K562 (cell line): Measurements from ENCODE around the gene DIAPH3. TPM values are rescaled to one million over a fixed set of nuclear protein-coding genes. Genes with fewer than 3 reads are reported as not detected.

Source experiments
- ATAC-seq: fragments of 200-7000 bp; cut with Tn5 transposase; 3 replicates; pipeline ENCODE4 v1.9.1; 2020; ENCODE audit warnings: moderate library complexity
- BruUV-seq: library from RNA; stranded (reverse); fragments of 400-500 nt; replicated peaks from 2 replicates; lab custom pipeline; 2021; lab: Mats Ljungman, UMichigan
- CTCF ChIA-PET: fragments of 300-600 bp; formaldehyde crosslinking; extraction: SDS; loops from one replicate; lab custom pipeline; 2021; ENCODE audit warnings: low intra/inter-chr PET ratio; lab: Yijun Ruan, JAX
- POLR2A ChIA-PET: fragments of 300-600, 350-650 bp; sonication (Branson Sonifier 250); formaldehyde crosslinking; extraction: SDS; loops from one replicate; lab custom pipeline; 2021; ENCODE audit warnings: antibody characterized with exemption, inconsistent platforms; lab: Yijun Ruan, JAX
- DNase-seq, 4 experiments: peaks; one replicate each; pipeline versions ENCODE4 v3.0.0 to v3.0.0-alpha.2; 2011 to 2018; ENCODE audit warnings: low spot score in 3 of 4, mixed read lengths in 3 of 4; ENCODE audit errors: extremely low read depth in 1 of 4
- FAIRE-seq: peaks from 2 replicates; lab custom pipeline; 2011; peaks lifted over from hg19 to GRCh38; lab: Jason Lieb, UNC
- H2AFZ ChIP-seq: 2 replicates; pipeline ENCODE4 v1.6.0; 2011; ENCODE audit warnings: low read depth, low read length, control low read depth, inconsistent platforms
- H3K27ac ChIP-seq: fragments of 200-600 bp; 3 replicates; pipeline ENCODE4 v1.8.0; 2011; ENCODE audit warnings: low read depth, mild to moderate bottlenecking, control low read depth, inconsistent platforms, low read length, moderate library complexity, mixed read lengths; ENCODE audit errors: extremely low read depth
- H3K27me3 ChIP-seq, 2 experiments: fragments of 300-600 bp in 1 of 2; 2 replicates in 1 of 2; 3 replicates in 1 of 2; pipeline versions ENCODE4 v1.6.0 to v1.8.0; 2011; ENCODE audit warnings: inconsistent platforms in 2 of 2, low read length in 2 of 2, mild to moderate bottlenecking in 1 of 2, mixed read lengths in 1 of 2, moderate library complexity in 1 of 2; ENCODE audit not compliant: control insufficient read depth in 2 of 2, insufficient read depth in 2 of 2
- H3K36me3 ChIP-seq: fragments of 300-600 bp; 3 replicates; pipeline ENCODE4 v1.8.0; 2011; ENCODE audit warnings: mild to moderate bottlenecking, low read length, inconsistent platforms; ENCODE audit not compliant: control insufficient read depth, insufficient read depth
- H3K4me1 ChIP-seq, 2 experiments: fragments of 200-600 bp in 1 of 2; replicated peaks in 1 of 2; 2 replicates in 1 of 2; 3 replicates in 1 of 2; pipeline versions ENCODE4 v1.5.1 to v1.8.0; 2011; ENCODE audit warnings: inconsistent platforms in 2 of 2, low read length in 2 of 2, mild to moderate bottlenecking in 1 of 2, mixed read lengths in 1 of 2, moderate library complexity in 1 of 2; ENCODE audit not compliant: control insufficient read depth in 2 of 2, insufficient read depth in 2 of 2
- H3K4me2 ChIP-seq: 2 replicates; pipeline ENCODE4 v1.6.1; 2011; ENCODE audit warnings: low read length, control low read depth, inconsistent platforms, mixed read lengths; ENCODE audit not compliant: insufficient read depth
- H3K4me3 ChIP-seq: fragments of 200-600 bp; sonication (generic), shearing (Covaris generic); 2 replicates; pipeline ENCODE4 v1.5.1; 2016; ENCODE audit warnings: control low read depth, inconsistent platforms
- H3K79me2 ChIP-seq: fragments of 200-600 bp; 3 replicates; pipeline ENCODE4 v1.8.0; 2011; ENCODE audit warnings: low read length, inconsistent platforms; ENCODE audit not compliant: control insufficient read depth, insufficient read depth
- H3K9ac ChIP-seq, 2 experiments: 2 replicates each; pipeline versions ENCODE4 v1.6.0 to v1.6.1; 2011; ENCODE audit warnings: low read depth in 2 of 2, low read length in 2 of 2, control low read depth in 1 of 2, inconsistent platforms in 1 of 2, mild to moderate bottlenecking in 1 of 2, mixed read lengths in 1 of 2; ENCODE audit not compliant: insufficient read depth in 1 of 2
- H3K9me1 ChIP-seq: one replicate; pipeline ENCODE4 v1.6.0; 2011; ENCODE audit warnings: inconsistent platforms, mild to moderate bottlenecking, low read length, moderate library complexity; ENCODE audit not compliant: control insufficient read depth, insufficient read depth
- H3K9me3 ChIP-seq: replicated peaks from 2 replicates; pipeline ENCODE4 v1.5.1; 2011; ENCODE audit warnings: low read depth, low read length, inconsistent platforms; ENCODE audit not compliant: control insufficient read depth, insufficient read depth
- H4K20me1 ChIP-seq: replicated peaks from 2 replicates; pipeline ENCODE4 v1.6.1; 2011; ENCODE audit warnings: low read length, inconsistent platforms, mixed read lengths; ENCODE audit not compliant: control insufficient read depth, insufficient read depth
- BCOR ChIP-seq: fragments of 450-650 bp; IDR thresholded peaks from 2 replicates; pipeline ENCODE4 v1.6.1; 2016
- DLX4 ChIP-seq: fragments of 250-450 bp; sonication (Bioruptor Pico); IDR thresholded peaks from 2 replicates; pipeline ENCODE4 v1.6.1; 2021; ENCODE audit warnings: mild to moderate bottlenecking
- FIP1L1 ChIP-seq: fragments of 200-400 bp; formaldehyde crosslinking; IDR thresholded peaks from 2 replicates; pipeline ENCODE4 v1.6.1; 2018; ENCODE audit warnings: mild to moderate bottlenecking, low read depth, low read length; ENCODE audit not compliant: poor library complexity, severe bottlenecking
- HIVEP1 ChIP-seq: fragments of 250-450 bp; sonication (Bioruptor Pico); IDR thresholded peaks from 2 replicates; pipeline ENCODE4 v1.4.0; 2020; ENCODE audit warnings: mild to moderate bottlenecking
- HLTF ChIP-seq: fragments of 450-650 bp; IDR thresholded peaks from 2 replicates; pipeline ENCODE4 v1.6.1; 2016
- MGA ChIP-seq: fragments of 450-650 bp; IDR thresholded peaks from 2 replicates; pipeline ENCODE4 v1.6.1; 2016; ENCODE audit warnings: mild to moderate bottlenecking, moderate library complexity
- NONO ChIP-seq, 2 experiments: fragments of 200-400 bp in 1 of 2; fragments of 450-650 bp in 1 of 2; formaldehyde crosslinking in 1 of 2; IDR thresholded peaks; 2 replicates each; pipeline ENCODE4 v1.6.1; 2017; ENCODE audit warnings: low read depth in 2 of 2, mild to moderate bottlenecking in 2 of 2, moderate library complexity in 2 of 2, low read length in 1 of 2
- WHSC1 ChIP-seq: IDR thresholded peaks from one replicate; pipeline ENCODE4 v1.6.1; 2012; ENCODE audit warnings: low read length, control low read depth, inconsistent platforms
- XRCC3 ChIP-seq: fragments of 450-650 bp; IDR thresholded peaks from 2 replicates; pipeline ENCODE4 v1.6.1; 2017; ENCODE audit warnings: mild to moderate bottlenecking, moderate library complexity
- ZNF124 ChIP-seq: sonication (generic); formaldehyde crosslinking; IDR thresholded peaks from 2 replicates; pipeline ENCODE4 v1.8.1; 2022; ENCODE audit warnings: missing genetic modification reagents
- ZNF184 ChIP-seq: sonication (generic); formaldehyde crosslinking; IDR thresholded peaks from 2 replicates; pipeline ENCODE4 v1.5.0; 2020; ENCODE audit warnings: missing genetic modification reagents
- ZNF232 ChIP-seq: sonication (generic); formaldehyde crosslinking; IDR thresholded peaks from 2 replicates; pipeline ENCODE4 v1.8.0; 2022; ENCODE audit warnings: mild to moderate bottlenecking, missing genetic modification reagents
- WGBS: fragments of 100-300 bp; shearing (Covaris generic); methylation state at CpG from one replicate; pipeline ENCODE4 v1.1.6; 2016; ENCODE audit warnings: low coverage, mixed read lengths; ENCODE audit not compliant: insufficient coverage; ENCODE audit errors: missing lambda C conversion rate; 5-methylcytosine and 5-hydroxymethylcytosine counted together
- in situ Hi-C: fragments of 300-500 bp; cut with MboI; formaldehyde crosslinking; loops from 4 replicates; pipeline ENCODE4 v1.15.0; 2018; ENCODE audit warnings: inconsistent platforms, mixed read lengths
- intact Hi-C: fragments of 100-400 bp; cut with micrococcal nuclease; formaldehyde crosslinking; loops from 2 replicates; pipeline ENCODE4 v1.14.2; 2022
- polyA plus RNA-seq, 8 experiments: library from polyadenylated mRNA; depleted of rRNA in 4 of 8; stranded (reverse) in 5 of 8; unstranded in 3 of 8; fragments of >200 nt; fragmentation: Nextera tagmentation in 2 of 8; fragmentation: Illumina TruSeq in 1 of 8; extraction: Ambion mirVana in 2 of 8; extraction: Trizol in 1 of 8; gene quantifications; 2 replicates each; pipeline versions ENCODE4 v1.2.1 to v1.2.3, GENCODE V29; 2011 to 2014; ENCODE audit warnings: inconsistent platforms in 1 of 8, missing spikeins in 1 of 8
- total RNA-seq, 7 experiments: library from RNA; depleted of rRNA in 6 of 7; stranded (reverse); fragments of >200 nt in 6 of 7; fragmentation: Illumina TruSeq in 2 of 7; extraction: Trizol in 2 of 7; gene quantifications; 2 replicates each; pipeline versions ENCODE4 v1.2.1 to v1.2.3, GENCODE V29; 2011 to 2021; ENCODE audit warnings: low replicate concordance in 1 of 7

DIAPH3 gene
- total and polyA plus RNA-seq, 9 of the 15 experiments (the other 6 are each of a cell fraction or from before 2014, with no cell fraction given), result 9.0 to 18.7 (median 14.7) TPM

- in situ Hi-C loops, result no loop called here
- Histone ChIP-seq H3K9me1 (no peaks in the 10 kb centered on the region), H3K4me1 (no peaks in the 10 kb centered on the region), H4K20me1 (no peaks in the 10 kb centered on the region), H3K36me3 (no peaks in the 10 kb centered on the region), H3K27me3 (no peaks in the 10 kb centered on the region), H3K4me3 (no peak overlapping the region), H2AFZ (no peak overlapping the region), H3K9me3 (no peaks in the 10 kb centered on the region), H3K27ac (no peak overlapping the region), H3K79me2 (no peaks in the 10 kb centered on the region), H3K9ac (no peak overlapping the region), H3K4me2 (no peak overlapping the region)
- ATAC-seq (no peak), FAIRE-seq (no peak), DNase-seq (no peak)
- POLR2A ChIA-PET, result no interaction called here
- intact Hi-C loops, result no loop called here
- no TSS peak for BruUV-seq
- CTCF ChIA-PET, result no interaction called here
- 0% methylated on average over 2 of the region's 3 CpGs for WGBS
- TF ChIP-seq XRCC3, result no peak
- no peak for TF ChIP-seq ZNF184
- no peak for TF ChIP-seq DLX4 (CRISPR knock-in tag)
- TF ChIP-seq FIP1L1, result no peak
- TF ChIP-seq NONO (IDR thresholded peaks at IDR 0.05; ENCODE audit: low read depth in 2 of 2, low read length in 1 of 2), result no peak
- no peak for TF ChIP-seq HLTF
- no peak for TF ChIP-seq ZNF124 (CRISPR knock-in tag)
- no peak for TF ChIP-seq MGA
- no peak for TF ChIP-seq BCOR
- TF ChIP-seq HIVEP1 (CRISPR knock-in tag), result no peak
- no peak for TF ChIP-seq ZNF232
- TF ChIP-seq WHSC1, result no peak
Measured at GRCh38 chr13:59643906-59644626, 519.7 kb downstream of the DIAPH3 start.
